HEK293T (cell line): Measurements from ENCODE around the gene AGAP1.

Experiments used
- CTCF ChIA-PET: fragments of 350-600 bp; formaldehyde crosslinking; extraction: SDS; loops from one replicate; lab custom pipeline; 2021; ENCODE audit warnings: antibody characterized with exemption, inconsistent platforms; lab: Yijun Ruan, JAX
- POLR2A ChIA-PET: fragments of 350-600 bp; formaldehyde crosslinking; extraction: SDS; loops from one replicate; lab custom pipeline; 2020; ENCODE audit warnings: antibody characterized with exemption, inconsistent platforms; lab: Yijun Ruan, JAX
- DNase-seq: peaks from one replicate; pipeline ENCODE4 v3.0.0; 2012; ENCODE audit warnings: mixed read lengths; ENCODE audit errors: extremely low spot score
- ARNT ChIP-seq: fragments of 450-650 bp; IDR thresholded peaks from 2 replicates; pipeline ENCODE4 v1.6.1; 2017; ENCODE audit warnings: mild to moderate bottlenecking
- BHLHE40 ChIP-seq: fragments of 450-650 bp; IDR thresholded peaks from 2 replicates; pipeline ENCODE4 v1.6.1; 2016; ENCODE audit warnings: mild to moderate bottlenecking, moderate library complexity, borderline replicate concordance
- CTBP1 ChIP-seq: fragments of 450-650 bp; IDR thresholded peaks from 2 replicates; pipeline ENCODE4 v1.6.1; 2016; ENCODE audit warnings: borderline replicate concordance
- ELF4 ChIP-seq: fragments of 450-650 bp; IDR thresholded peaks from 2 replicates; pipeline ENCODE4 v1.6.1; 2017; ENCODE audit warnings: antibody characterized with exemption
- FOXA1 ChIP-seq: fragments of 450-650 bp; IDR thresholded peaks from 2 replicates; pipeline ENCODE4 v1.6.1; 2016; ENCODE audit warnings: mild to moderate bottlenecking
- FOXK2 ChIP-seq: fragments of 450-650 bp; IDR thresholded peaks from 2 replicates; pipeline ENCODE4 v1.6.1; 2016; ENCODE audit warnings: mild to moderate bottlenecking
- FOXM1 ChIP-seq: fragments of 450-650 bp; IDR thresholded peaks from 2 replicates; pipeline ENCODE4 v1.6.1; 2017; ENCODE audit warnings: mild to moderate bottlenecking, borderline replicate concordance
- HDGF ChIP-seq: fragments of 450-650 bp; IDR thresholded peaks from 2 replicates; pipeline ENCODE4 v1.6.1; 2017; ENCODE audit warnings: antibody characterized with exemption, borderline replicate concordance
- L3MBTL2 ChIP-seq: fragments of 450-650 bp; conservative IDR thresholded peaks from 2 replicates; pipeline ENCODE4 v1.6.1; 2016; ENCODE audit warnings: mild to moderate bottlenecking
- LEF1 ChIP-seq: fragments of 450-650 bp; IDR thresholded peaks from 2 replicates; pipeline ENCODE4 v1.6.1; 2017; ENCODE audit warnings: mild to moderate bottlenecking, borderline replicate concordance
- NFRKB ChIP-seq: fragments of 450-650 bp; IDR thresholded peaks from 2 replicates; pipeline ENCODE4 v1.6.1; 2016; ENCODE audit warnings: mild to moderate bottlenecking, moderate library complexity
- SP1 ChIP-seq: fragments of 450-650 bp; IDR thresholded peaks from 2 replicates; pipeline ENCODE4 v1.6.1; 2017
- SUZ12 ChIP-seq: fragments of 450-650 bp; IDR thresholded peaks from 2 replicates; pipeline ENCODE4 v1.6.1; 2016; ENCODE audit warnings: mild to moderate bottlenecking
- TARDBP ChIP-seq: fragments of 450-650 bp; IDR thresholded peaks from 2 replicates; pipeline ENCODE4 v1.6.1; 2016
- ZNF384 ChIP-seq: fragments of 450-650 bp; IDR thresholded peaks from 2 replicates; pipeline ENCODE4 v1.6.1; 2016
- TF ChIP-seq, protein P1 (sequence below): fragments of 450-650 bp; IDR thresholded peaks from 2 replicates; pipeline ENCODE4 v1.6.1; 2016

The AGAP1 gene

GRCh38 chr2:235740821-235741220, 247.0 kb downstream of the AGAP1 start:
- ChIA-PET CTCF (interaction anchor here (1.0 to 1.6 kb wide), 2 partner anchors 97 to 145 kb away, joined by 3 read pairs; no protein-coding TSS in a partner anchor), POLR2A (no interaction called here)
- TF ChIP-seq ZNF384 = no peak
- no peak for DNase-seq

GRCh38 chr2:235744161-235744560, 250.3 kb downstream of the AGAP1 start:
- DNase-seq = no peak
- POLR2A ChIA-PET = no interaction called here
- CTCF ChIA-PET = no interaction called here
- TF ChIP-seq NFRKB = no peak
- no peak for TF ChIP-seq TARDBP
- TF ChIP-seq, protein P1, sequence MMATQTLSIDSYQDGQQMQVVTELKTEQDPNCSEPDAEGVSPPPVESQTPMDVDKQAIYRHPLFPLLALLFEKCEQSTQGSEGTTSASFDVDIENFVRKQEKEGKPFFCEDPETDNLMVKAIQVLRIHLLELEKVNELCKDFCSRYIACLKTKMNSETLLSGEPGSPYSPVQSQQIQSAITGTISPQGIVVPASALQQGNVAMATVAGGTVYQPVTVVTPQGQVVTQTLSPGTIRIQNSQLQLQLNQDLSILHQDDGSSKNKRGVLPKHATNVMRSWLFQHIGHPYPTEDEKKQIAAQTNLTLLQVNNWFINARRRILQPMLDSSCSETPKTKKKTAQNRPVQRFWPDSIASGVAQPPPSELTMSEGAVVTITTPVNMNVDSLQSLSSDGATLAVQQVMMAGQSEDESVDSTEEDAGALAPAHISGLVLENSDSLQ = no peak
- no peak for TF ChIP-seq CTBP1
- TF ChIP-seq SP1 = no peak
- TF ChIP-seq ARNT = no peak
- no peak for TF ChIP-seq ELF4
- TF ChIP-seq HDGF = no peak
- TF ChIP-seq SUZ12 = no peak
- TF ChIP-seq BHLHE40 = no peak
- no peak for TF ChIP-seq FOXA1
- no peak for TF ChIP-seq FOXM1
- TF ChIP-seq L3MBTL2 = no peak
- no peak for TF ChIP-seq FOXK2
- TF ChIP-seq LEF1 = no peak
- no peak for TF ChIP-seq ZNF384

DNA sequence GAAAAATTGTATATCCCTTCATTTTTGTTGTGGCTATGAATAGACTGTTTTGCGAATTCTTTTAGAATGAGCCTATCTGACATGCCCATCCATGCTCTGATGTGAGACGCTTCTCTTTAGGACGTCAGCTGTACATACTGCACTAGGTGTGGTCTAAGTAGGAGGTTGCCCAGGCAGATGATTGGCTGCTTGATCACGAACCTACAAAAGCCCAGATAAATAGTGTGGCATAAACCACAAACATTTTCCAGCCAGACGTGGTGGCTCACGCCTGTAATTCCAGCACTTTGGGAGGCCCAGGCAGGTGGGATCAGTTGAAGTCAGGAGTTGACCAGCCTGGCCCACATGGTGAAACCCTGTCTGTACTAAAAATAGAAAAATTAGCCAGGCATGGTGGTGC, 251.8 kb downstream of the AGAP1 start:
- no peak for DNase-seq
- POLR2A ChIA-PET = no interaction called here
- TF ChIP-seq FOXM1 = no peak
- TF ChIP-seq FOXA1 = no peak
- TF ChIP-seq FOXK2 = no peak
- no peak for TF ChIP-seq HDGF
- no peak for TF ChIP-seq SP1
- TF ChIP-seq ARNT = no peak
- no peak for TF ChIP-seq ELF4
- no peak for TF ChIP-seq BHLHE40
- no peak for TF ChIP-seq SUZ12
- no peak for TF ChIP-seq LEF1
- no peak for TF ChIP-seq NFRKB
- TF ChIP-seq CTBP1 = no peak
- no peak for TF ChIP-seq L3MBTL2
- TF ChIP-seq ZNF384 = no peak
- TF ChIP-seq, protein P1 = no peak
- no peak for TF ChIP-seq TARDBP
- CTCF ChIA-PET = interaction anchor here (0.6 to 1.2 kb wide), 20 partner anchors 10 to 613 kb away, joined by 3 to 13 read pairs (median 3); no protein-coding TSS in a partner anchor

DNA sequence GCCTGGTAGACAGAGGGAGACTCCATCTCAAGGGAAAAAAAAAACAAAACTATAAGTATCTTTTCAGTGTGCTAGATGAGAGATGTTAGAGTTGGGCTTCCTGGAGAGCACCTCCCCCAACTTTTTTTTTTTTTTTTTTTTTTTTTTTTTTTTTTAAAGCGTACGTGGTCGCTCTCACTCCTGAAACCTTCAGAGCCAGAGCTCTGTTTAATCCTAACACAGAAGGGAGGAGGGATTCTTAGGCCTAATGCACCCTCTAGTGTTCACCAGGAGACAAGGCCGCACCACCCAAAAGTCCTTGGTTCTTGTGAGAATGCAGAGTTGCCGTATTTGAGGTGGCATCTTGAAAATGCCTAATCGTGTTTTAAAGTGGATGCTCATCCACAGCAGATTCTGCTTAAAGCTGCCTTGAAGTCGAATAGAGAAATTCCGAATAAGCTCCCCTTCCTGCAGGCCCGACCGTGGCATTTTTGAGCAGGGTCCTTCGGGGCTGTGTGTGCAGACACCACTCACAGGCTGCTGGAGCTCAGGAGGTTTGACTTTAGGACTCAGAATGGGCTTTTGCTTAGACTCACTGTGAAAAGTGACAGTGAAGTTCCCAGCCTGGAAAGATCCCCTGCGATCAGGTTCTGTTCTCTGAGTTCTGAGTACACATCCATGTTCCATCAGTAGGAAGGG, 252.6 kb downstream of the AGAP1 start:
- ChIA-PET CTCF (interaction anchor here (0.6 to 1.2 kb wide), 20 partner anchors 9 to 614 kb away, joined by 3 to 13 read pairs (median 3); no protein-coding TSS in a partner anchor), POLR2A (no interaction called here)
- no peak for TF ChIP-seq FOXM1
- no peak for TF ChIP-seq TARDBP
- no peak for TF ChIP-seq SUZ12
- TF ChIP-seq ZNF384 = peak; percentile 96
- DNase-seq = peak; percentile 73

- ChIA-PET POLR2A (no interaction called here), CTCF (interaction anchor here (1.2 kb wide), 3 partner anchors 8 to 152 kb away, joined by 6 to 13 read pairs (median 9); no protein-coding TSS in a partner anchor)
- DNase-seq = no peak
- no peak for TF ChIP-seq BHLHE40
- no peak for TF ChIP-seq TARDBP
- no peak for TF ChIP-seq ELF4
- TF ChIP-seq SP1 = no peak
- TF ChIP-seq NFRKB = no peak
- TF ChIP-seq FOXA1 = no peak
- no peak for TF ChIP-seq FOXM1
- TF ChIP-seq SUZ12 = no peak
- TF ChIP-seq HDGF = no peak
- TF ChIP-seq LEF1 = no peak
- no peak for TF ChIP-seq FOXK2
- TF ChIP-seq ARNT = no peak
- TF ChIP-seq ZNF384 = no peak
- TF ChIP-seq, protein P1 = no peak
- TF ChIP-seq CTBP1 = no peak
- no peak for TF ChIP-seq L3MBTL2
Observed at GRCh38 chr2:235747001-235747785, 253.3 kb downstream of the AGAP1 start.

DNA sequence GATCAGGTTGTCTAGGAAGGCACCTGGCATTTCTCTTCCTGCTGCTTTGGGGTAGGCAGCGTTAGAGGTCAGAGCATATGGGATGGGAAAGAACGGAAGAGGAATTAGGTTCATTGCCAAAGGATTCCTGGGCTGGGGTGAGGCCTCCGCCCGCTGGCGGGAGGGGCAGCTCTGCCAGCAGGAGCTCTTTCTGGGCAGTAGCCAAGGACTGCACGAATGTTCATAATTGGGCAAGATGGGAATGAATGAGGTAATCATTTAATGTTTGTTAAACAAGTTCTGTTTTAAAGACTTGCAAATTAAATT, 253.9 kb downstream of the AGAP1 start:
- POLR2A ChIA-PET = no interaction called here
- TF ChIP-seq FOXA1 (no peak), SUZ12 (no peak), ELF4 (no peak), SP1 (no peak), ARNT (no peak), HDGF (no peak), NFRKB (no peak), ZNF384 (no peak), CTBP1 (no peak), TARDBP (no peak), FOXK2 (no peak), FOXM1 (no peak), BHLHE40 (no peak)
- TF ChIP-seq, protein P1 = no peak
- CTCF ChIA-PET = no interaction called here
- DNase-seq = no peak
